Raji (cell line): ENCODE data around the gene SPTY2D1.

Source experiments
- POLR2A ChIP-seq: IDR thresholded peaks from 2 replicates; pipeline ENCODE4 v1.6.1; 2011; ENCODE audit warnings: low read depth, low read length, control low read depth; ENCODE audit not compliant: insufficient read depth

Gene SPTY2D1

GRCh38 chr11:18623707-18624106 is 10.4 kb downstream of the SPTY2D1 start:
- TF ChIP-seq POLR2A: no peak

DNA sequence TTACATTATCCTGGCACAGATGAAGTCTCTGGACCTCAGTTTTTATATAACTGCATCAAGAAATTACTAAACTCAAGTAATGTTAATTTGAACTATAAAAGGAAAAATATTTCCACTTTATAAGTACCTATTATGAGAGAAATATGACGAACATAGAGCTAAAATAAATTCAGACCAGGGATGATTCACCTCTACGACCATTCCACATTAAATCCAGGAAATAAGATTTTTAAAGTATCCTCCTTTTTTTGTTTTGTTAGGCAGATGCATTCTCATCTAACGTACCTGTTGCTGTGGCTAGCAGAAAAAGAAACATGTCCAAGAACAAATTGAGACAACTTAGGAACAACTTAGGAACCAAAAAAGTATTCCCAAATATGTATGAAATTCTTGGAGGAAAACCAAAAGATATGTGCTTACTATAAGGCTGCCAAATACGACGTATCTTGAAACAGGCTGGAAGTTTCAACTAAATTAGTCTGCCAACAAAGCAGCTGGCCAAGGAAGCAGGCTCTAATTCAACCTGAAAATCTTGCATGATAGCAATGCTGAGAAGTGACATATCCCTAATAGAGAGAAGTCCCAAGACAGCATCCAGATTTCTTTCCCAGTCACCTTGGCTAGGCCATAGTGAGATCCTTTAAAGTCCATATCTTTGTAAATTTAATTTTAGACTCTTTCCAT is 15.7 kb downstream of the SPTY2D1 start:
- no peak for TF ChIP-seq POLR2A

GRCh38 chr11:18617688-18618341 is 16.3 kb downstream of the SPTY2D1 start:
- TF ChIP-seq POLR2A: no peak

DNA sequence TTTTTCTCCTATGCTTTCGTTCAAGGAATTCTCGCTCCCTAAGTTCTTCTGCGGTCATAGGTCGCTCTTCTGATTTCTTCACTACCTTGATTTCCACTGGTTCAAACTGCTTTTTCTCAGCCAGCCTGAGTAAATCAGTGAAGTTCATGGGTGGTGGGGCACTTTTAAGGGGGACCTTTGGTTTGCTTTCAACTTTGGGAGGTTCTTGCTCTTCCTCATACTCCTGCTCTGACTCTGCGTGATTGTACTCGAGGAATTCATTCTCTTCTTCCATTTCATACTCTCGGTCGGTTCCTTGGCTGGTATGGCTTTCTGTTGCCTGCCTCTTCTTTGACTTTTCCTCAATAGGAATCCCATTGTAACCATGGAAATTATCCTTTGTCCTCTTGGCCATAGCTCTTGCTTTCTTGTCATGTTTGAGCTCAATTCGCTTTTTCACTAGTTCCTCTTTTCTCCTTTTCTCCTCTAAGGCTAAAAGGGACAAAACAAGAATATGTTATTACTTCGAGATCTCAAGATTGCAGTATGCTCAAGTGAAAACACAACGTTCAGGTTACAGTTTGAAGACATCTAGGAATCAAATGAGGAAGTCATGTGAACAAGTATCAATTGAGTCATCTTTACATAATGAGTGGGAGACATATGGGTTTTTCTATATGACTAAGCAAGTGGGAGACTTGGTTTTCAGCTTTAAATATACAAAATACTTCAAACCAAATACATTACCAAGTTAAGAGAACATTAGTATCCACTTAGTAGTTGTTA is 18.3 kb downstream of the SPTY2D1 start:
- TF ChIP-seq POLR2A: no peak

GRCh38 chr11:18614667-18615066 is 19.5 kb downstream of the SPTY2D1 start:
- no peak for TF ChIP-seq POLR2A

GRCh38 chr11:18612394-18612793 is 21.7 kb downstream of the SPTY2D1 start:
- no peak for TF ChIP-seq POLR2A

DNA sequence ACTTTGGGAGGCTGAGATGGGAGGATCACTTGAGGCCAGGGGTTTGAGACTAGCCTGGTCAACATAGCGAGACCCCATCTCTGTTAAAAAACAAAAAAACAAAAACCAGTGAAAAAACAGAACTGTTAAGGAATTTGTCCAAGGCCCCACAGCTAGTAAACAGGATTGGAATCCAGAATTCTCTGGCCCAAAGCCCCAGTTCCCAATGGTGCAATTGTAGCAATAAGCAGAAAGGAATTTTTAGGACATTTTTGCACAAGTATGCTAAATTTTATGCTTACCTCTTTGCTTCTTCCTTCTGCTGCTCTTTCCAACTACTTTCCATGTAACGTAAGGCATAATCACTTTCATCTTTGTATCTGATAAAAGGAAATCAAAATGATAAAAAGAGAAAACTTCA is 22.9 kb downstream of the SPTY2D1 start:
- no peak for TF ChIP-seq POLR2A

DNA sequence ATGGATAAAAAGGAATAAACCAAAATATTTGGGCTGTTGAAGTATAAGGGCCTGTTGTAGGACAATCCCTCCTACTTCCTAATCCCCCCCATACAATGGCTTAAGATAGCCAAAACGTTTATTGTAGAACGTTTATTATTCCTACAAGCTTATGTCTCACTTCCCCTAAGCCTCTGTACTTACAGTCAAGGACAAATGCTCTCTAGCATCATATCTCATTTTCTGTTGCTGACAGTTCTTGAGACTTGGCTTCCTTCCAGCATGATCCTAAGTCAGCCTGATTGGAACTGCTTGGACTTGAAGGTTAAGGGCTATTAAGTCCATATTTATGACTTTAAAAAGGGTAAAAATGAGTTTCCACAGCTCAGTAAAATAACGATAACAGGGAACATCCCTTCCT is 25.8 kb downstream of the SPTY2D1 start:
- TF ChIP-seq POLR2A: no peak

DNA sequence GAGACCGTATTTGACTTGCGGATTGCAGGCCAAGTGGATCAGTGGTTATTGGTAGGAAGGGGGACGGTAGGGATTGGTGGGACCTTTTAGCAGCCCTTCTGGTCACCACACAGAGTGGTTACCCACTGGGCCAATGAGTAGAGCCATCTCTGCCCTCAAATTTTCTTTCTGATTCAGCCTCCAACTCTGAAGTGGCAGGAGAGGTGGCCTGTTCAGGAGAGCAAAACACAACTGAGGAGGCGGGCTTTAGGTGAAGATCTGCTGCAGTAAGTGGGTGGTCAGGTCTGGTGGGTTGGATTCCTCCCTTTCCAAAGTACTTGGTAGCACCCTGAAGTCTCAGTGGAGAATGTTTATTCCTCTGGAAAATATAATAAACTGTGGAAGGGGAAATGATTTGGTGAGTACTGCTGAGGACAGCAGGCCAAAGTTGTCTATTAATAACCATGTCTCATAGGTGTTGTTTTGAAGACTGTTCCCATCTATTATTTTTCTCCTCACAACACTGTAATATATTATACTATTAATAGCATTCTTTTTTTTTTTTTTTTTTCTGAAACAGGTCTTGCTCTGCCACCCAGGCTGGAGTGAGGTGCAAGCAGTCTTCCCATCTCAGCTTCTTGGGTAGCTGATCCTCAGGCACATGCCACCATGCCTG is 33.1 kb downstream of the SPTY2D1 start:
- no peak for TF ChIP-seq POLR2A

DNA sequence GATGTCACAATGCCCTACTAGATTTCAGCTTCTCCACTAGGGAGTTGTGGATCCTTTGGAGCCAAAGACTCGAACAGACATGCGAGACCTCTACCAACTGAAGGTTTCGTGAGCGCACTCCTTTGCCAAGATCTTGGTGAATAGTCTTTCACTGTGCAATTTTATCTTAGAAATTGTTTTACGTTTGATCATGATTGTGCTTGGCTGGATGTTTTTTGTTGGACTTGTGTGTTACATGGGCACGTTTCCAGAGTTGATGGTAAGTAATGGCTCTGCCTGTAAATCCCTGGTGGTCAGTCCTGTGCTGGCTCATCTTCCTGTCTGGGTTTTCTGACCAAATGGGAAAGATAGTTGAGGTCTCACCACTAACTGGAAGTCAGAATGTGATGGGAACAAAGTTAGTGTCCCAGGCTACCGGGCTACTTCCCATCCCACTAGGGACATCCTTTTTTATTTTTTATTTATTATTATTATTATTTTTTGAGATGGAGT is 34.4 kb downstream of the SPTY2D1 start, which contains the start of gene MISFA:
Gene MISFA, plus strand, starts transcription at position 51 of the 492 bp plus-strand sequence. Its CDS starts 140 bp downstream, at position 191.
- no peak for TF ChIP-seq POLR2A

GRCh38 chr11:18594999-18595749 is 39.0 kb downstream of the SPTY2D1 start:
- TF ChIP-seq POLR2A: no peak

DNA sequence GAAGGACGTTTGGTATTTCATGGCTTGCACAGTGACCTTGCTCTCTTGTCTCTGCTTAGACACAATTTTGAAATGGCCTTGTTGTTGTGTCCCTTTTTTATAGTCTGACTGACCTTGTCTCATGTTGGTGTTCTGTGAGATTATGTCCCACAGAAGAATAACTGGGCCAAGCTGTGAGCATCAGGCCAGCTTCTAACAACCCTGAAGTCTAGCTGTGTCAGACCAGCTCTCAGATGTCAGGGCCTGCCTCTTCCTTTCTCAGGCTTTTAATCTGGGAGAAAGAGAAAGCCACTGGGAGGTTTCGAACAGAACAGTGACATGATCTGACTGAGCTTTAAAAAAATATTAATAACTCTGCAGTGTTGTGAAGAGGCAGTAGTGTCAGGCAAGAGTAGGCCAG is 43.6 kb downstream of the SPTY2D1 start:
- TF ChIP-seq POLR2A: no peak

DNA sequence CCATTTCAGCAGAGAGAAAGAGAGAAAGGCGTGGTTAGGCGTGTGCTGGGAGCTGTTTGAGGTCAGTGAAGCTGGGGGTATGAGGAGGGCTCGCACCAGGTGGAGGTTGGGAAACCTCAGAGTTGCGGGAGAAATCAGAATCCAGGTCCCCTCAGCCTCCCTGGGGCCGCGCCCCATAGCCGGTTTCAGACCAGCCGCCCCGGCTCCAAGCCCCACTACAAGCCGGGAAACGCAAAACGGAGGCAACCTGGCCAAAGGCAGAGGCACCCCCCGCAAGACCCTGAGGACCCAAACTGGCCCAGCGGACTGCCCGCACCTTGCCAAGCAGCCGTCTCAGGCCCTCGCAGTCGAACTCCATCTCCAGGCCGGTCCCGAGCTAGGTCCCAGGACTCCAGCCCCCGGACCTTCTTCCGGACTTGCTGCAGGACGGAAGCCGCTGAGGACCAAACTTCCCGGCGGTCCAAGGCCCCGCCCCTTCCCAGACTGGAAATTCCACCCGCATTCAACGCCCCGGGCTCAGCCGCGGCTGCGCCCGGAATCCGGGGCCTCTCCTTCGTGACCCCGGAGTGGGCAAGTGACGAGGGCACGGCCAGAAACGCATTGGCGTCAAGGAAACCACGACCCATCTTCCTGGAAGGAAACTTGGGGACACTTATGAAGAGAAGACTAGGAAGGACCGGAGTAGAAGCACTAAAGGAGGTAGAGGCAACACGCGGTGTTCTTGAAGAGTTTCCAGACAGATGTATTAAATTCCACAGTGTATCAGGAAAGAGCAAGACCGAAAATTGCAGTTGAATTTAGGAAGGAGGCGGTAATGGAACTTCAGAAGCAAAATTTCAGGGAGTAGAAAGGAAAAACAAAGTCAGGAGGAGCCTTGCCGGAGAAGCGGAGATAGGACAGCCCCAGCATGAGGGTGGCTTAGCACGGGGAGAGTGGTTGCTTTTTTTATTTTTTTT is 45.6 kb downstream of the SPTY2D1 start, which contains the start of gene UEVLD:
Gene UEVLD, minus strand, starts transcription at position 438 of the 956 bp plus-strand sequence. Its CDS starts 80 bp downstream, at position 358.
- no peak for TF ChIP-seq POLR2A

DNA sequence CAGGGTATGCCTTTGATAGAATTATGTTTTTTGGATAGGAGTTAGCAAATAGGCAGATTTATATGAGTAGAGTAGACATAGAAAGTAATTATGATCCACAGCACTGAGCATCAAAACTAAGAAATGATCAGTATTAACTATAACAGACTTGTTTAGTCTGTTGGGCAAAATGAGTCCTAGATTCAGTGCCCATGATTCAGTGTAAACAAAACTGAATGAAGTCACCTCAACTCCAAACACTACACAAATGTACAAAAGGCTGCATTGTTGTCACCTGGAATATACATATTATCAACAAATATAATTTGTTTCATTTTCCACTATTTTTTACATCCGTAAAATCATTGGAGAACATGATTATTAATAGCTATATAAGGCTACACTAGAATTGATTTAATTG is 52.3 kb downstream of the SPTY2D1 start:
- no peak for TF ChIP-seq POLR2A
